Measurements from ENCODE around the gene ZNF79. TPM values are rescaled to one million over a fixed set of nuclear protein-coding genes. Genes with fewer than 3 reads are reported as not detected.

ZNF79 gene
- total RNA-seq, 1 donor from 2014 or later: 9.5 TPM

DNA sequence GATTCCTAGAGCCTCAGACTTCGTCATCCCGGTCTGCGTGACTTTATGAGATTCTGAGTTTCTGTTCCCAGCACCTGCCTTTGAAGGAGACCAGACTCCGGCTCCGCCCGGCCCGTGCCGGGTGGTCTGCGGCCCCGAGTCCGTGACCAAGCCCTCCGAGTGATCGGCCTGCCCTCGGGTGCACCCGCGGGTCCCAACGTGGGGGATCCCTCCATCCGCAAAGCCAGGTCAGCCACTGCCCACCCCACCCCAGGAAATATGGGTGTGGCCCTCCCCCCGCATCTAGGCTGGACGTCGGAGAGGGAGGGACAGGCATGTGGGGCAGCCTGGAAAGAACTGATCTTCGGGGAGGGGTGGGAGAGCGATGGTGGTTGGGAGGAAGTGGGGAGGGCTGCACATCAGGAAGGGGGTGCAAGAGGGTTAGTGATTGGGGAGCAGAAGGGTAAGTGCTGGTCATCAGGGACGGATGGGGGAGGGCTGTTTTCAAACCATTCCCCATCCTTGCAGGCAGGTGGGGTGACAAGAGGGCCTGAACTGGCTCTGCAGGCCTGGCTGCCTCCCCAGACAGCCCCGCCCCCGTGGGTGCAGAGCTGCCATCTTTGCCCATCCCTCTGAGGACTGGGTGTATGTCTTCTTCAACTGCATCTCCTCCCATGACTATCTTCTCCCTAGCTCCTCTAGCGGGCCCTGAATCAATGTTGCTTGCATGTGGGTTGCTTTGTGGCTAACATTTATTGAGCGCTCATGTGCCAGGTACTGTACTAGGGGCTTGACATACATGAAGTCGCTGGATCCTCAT is 27.9 kb downstream of the ZNF79 start:
- peaks cover 44% of the 10 kb centered on the region for H3K4me1 ChIP-seq
- ATAC-seq: peak; percentile 25 to 48

DNA sequence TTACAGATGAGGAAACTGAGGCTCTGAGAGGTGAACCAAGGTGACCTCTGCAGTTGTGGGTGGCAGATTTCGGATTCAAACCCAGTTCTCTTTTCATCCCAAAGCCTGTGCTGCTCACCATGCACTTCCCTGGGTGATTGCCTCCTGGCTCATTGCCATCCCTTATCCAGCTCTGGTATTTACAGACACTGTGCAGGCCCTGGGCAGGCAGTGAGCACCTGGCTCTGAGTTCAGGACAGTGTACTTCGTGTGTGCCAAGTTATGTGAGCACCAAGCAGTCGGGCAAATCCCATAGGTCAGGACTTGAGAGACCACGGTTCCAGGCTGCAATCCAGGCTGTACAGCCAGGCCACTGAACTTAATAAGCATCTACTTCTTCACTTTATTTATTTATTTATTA is 28.5 kb downstream of the ZNF79 start:
- TF ChIP-seq, protein P1, sequence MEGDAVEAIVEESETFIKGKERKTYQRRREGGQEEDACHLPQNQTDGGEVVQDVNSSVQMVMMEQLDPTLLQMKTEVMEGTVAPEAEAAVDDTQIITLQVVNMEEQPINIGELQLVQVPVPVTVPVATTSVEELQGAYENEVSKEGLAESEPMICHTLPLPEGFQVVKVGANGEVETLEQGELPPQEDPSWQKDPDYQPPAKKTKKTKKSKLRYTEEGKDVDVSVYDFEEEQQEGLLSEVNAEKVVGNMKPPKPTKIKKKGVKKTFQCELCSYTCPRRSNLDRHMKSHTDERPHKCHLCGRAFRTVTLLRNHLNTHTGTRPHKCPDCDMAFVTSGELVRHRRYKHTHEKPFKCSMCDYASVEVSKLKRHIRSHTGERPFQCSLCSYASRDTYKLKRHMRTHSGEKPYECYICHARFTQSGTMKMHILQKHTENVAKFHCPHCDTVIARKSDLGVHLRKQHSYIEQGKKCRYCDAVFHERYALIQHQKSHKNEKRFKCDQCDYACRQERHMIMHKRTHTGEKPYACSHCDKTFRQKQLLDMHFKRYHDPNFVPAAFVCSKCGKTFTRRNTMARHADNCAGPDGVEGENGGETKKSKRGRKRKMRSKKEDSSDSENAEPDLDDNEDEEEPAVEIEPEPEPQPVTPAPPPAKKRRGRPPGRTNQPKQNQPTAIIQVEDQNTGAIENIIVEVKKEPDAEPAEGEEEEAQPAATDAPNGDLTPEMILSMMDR (IDR thresholded peaks at IDR 0.05): no peak
- peaks cover 39% of the 10 kb centered on the region for H3K36me3 ChIP-seq
- H3K4me1 ChIP-seq: peaks cover 44% of the 10 kb centered on the region
- H3K27ac ChIP-seq: peak overlapping the region; percentile 92
- DNase-seq (peak; percentile 57), ATAC-seq (no peak)
- H3K9me3 ChIP-seq: no peaks in the 10 kb centered on the region
- intact Hi-C loops (cut with DNase I): no loop called here
- H3K27me3 ChIP-seq (ENCODE audit: low read depth): no peaks in the 10 kb centered on the region
- H3K4me3 ChIP-seq: peak overlapping the region; percentile 81

More for the DNA sequence above, 27.9 kb downstream of the ZNF79 start:
- intact Hi-C loops (cut with DNase I): no loop called here
- Histone ChIP-seq H3K4me3 (peak overlapping the region; percentile 81), H3K27me3 (ENCODE audit: low read depth) (no peaks in the 10 kb centered on the region), H3K36me3 (peaks cover 39% of the 10 kb centered on the region), H3K9me3 (no peaks in the 10 kb centered on the region), H3K27ac (peak overlapping the region; percentile 92)
- TF ChIP-seq, protein P1 (IDR thresholded peaks at IDR 0.05): no peak
- DNase-seq: peak; percentile 66

DNA sequence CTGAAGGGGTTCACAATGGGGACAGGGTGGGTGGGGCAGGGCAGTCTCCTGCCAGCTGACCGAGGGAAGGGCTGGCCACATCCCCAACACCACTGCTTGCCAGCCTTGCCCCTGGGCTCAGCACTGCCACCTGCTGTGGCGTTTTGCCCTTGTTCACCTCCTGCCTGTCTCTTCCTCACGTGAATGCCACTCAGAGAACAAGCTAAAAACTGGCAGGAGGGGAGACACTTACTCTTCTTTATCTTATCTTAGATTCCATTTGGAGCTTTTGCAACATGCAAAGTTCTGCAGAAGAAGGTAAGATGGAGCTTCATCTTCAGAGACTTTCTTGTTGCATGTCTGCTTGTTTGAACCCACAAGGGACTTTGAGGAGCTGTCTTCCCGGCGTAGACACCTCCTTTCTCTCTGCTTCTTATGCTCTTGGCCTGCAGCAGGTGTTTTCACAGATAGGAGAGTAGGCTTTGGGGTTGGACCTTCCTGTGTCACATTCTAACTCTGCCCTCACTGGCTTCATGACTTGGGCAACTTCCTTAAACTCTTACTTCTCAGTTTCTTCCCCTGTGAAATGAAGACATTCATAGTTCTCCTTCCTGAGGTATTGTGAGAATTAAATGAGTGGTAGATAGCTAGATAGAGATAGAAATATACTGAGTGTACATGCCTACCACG is 31.3 kb downstream of the ZNF79 start:
- Histone ChIP-seq H3K4me3 (no peak overlapping the region), H3K27ac (peak overlapping the region; percentile 13), H3K4me1 (peaks cover 24% of the 10 kb centered on the region), H3K9me3 (no peaks in the 10 kb centered on the region), H3K36me3 (peaks cover 39% of the 10 kb centered on the region), H3K27me3 (ENCODE audit: low read depth) (no peaks in the 10 kb centered on the region)
- TF ChIP-seq, protein P1 (IDR thresholded peaks at IDR 0.05): peak; percentile 41
- ATAC-seq: no peak
- intact Hi-C loops (cut with DNase I): no loop called here
- DNase-seq: peak; percentile 59

DNA sequence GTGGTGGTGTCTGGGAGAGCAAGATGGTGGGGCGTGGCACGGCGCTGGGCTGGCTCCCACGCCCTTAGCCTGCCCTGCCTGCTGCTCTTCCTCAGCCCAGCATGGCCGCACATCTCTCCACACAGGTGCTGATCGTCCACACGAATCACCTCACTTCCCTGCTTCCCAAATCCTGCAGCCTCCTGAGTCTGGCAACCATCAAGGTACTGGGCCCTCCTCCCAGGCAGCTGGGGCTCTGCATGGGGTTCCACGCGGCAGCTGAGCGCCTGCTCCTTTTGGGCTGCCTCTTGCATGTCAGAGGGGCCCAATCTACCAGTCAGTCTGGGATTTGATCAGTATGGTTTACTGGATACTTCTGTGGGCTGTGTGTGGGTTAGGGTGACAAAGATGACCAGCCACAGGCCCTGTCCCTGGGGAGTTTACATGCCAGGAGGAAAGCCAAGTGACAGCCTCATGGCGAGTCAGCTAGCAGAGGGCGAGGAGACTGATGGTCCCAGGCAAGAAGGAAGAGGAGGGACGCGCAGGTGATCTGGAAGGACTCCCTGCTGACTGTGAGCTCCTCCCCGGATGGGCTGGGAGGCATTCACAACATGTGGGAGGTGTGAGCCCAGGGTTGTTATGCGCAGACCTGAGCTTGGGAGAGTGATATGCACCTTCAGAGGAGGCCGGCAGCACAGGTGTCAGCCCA is 33.2 kb downstream of the ZNF79 start:
- Histone ChIP-seq H3K9me3 (no peaks in the 10 kb centered on the region), H3K36me3 (peaks cover 57% of the 10 kb centered on the region), H3K27me3 (ENCODE audit: low read depth) (no peaks in the 10 kb centered on the region), H3K4me1 (peaks cover 18% of the 10 kb centered on the region), H3K4me3 (no peak overlapping the region), H3K27ac (no peak overlapping the region)
- TF ChIP-seq, protein P1 (IDR thresholded peaks at IDR 0.05): no peak
- ATAC-seq (no peak), DNase-seq (no peak)
- intact Hi-C loops (cut with DNase I): no loop called here

GRCh38 chr9:127458921-127459320 is 34.7 kb downstream of the ZNF79 start:
- DNase-seq: peak; percentile 77
- intact Hi-C loops (cut with DNase I): no loop called here
- H3K36me3 ChIP-seq: peaks cover 71% of the 10 kb centered on the region
- ATAC-seq: peak; percentile 69 to 75
- no peaks in the 10 kb centered on the region for H3K27me3 ChIP-seq (ENCODE audit: low read depth)
- H3K4me3 ChIP-seq: no peak overlapping the region
- no peak overlapping the region for H3K27ac ChIP-seq
- H3K4me1 ChIP-seq: peaks cover 10% of the 10 kb centered on the region
- TF ChIP-seq, protein P1 (IDR thresholded peaks at IDR 0.05): no peak
- no peaks in the 10 kb centered on the region for H3K9me3 ChIP-seq

All from lower lobe of right lung (tissue), 2 donors.